ENCODE measurements around the gene PEPD.

PEPD gene

DNA sequence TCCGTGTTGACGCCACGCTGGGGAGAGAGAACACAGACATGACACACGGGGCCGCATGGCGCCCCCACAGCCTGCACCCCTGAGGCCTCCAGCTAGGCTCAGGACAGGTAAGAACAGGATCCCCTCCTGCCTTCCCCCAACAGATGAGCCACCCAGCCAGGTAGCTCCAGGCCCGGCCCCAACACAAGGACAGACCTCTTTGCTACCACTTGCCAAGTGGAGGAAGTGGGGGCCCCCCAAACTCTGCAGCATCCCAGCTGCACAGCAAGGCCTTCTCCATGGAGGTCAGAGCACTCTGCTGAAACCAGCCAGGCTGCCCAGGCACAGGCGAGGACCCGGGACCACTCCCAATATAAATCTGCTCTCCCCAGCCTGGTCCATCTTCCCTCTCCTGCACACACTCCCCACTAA lies 31.5 kb downstream of the PEPD start:
- TF ChIP-seq GATA3 (IDR thresholded peaks at IDR 0.05; ENCODE audit: low read depth, low read length) (no peak), GATA2 (IDR thresholded peaks at IDR 0.05; ENCODE audit: low read depth, low read length) (no peak)

DNA sequence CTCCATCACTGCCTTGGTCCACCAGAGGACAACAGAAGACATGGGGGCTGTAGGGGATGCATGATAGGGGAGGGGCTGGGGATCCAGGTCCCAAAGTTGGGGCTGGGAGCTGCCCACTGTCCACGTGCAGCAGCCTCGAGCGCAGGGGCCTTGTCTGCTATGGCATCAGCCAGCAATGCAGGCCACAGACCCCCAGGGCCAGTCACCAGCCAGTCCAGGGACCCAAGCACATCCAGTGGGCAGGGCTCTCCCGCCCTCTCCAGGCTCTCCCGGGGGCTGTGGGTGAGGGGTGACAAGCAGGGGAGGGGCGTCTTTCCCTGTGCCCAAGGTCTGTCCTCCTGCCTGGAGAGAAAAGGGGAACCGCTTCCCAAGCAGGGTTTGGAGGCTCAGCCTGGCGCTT lies 32.8 kb downstream of the PEPD start:
- TF ChIP-seq GATA2 (IDR thresholded peaks at IDR 0.05; ENCODE audit: low read depth, low read length) (no peak), GATA3 (IDR thresholded peaks at IDR 0.05; ENCODE audit: low read depth, low read length) (no peak)

DNA sequence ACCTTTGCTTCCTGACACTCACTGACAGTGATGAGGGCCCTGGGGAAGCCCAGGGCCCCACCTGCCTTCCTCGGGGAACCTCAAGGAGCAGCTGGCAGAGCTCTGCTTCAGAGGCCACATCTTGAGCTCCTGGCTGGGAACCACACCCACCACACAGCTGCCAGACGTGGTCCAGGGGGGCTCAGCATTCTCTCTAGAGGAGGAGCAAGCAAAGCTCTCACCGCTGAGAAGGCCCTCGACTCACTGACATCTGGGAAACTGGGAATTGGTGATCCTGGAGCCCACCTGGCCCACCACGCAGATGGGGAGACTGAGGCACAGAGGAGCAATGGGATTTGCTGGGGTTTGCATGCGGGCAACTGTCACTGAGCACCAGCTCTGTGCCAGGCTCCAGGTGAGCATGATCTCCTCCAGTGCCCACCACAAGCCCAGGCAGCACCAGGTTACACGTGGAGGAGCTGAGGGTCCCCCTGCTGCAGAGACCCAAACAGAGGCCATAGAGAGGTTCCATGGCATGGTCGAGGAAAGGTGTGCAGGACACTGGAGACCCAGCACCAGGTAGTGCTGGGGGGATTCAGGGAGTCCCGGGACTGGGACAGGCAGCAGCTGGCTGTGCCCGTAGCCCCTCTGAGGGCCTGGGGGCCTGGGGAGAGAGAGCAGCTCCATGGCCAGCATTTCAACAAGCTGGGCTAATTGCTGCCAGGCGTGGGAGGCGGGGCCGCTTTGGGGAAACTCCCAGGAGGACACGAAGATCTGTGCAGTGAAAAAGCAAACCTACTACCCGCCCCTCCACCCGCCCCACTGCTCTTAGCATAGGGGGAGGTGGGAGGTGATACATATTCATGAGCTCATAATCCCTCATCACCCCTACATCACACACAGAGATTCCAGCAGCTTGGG lies 33.4 kb downstream of the PEPD start:
- TF ChIP-seq GATA3 (IDR thresholded peaks at IDR 0.05; ENCODE audit: low read depth, low read length) (no peak), GATA2 (IDR thresholded peaks at IDR 0.05; ENCODE audit: low read depth, low read length) (no peak)

DNA sequence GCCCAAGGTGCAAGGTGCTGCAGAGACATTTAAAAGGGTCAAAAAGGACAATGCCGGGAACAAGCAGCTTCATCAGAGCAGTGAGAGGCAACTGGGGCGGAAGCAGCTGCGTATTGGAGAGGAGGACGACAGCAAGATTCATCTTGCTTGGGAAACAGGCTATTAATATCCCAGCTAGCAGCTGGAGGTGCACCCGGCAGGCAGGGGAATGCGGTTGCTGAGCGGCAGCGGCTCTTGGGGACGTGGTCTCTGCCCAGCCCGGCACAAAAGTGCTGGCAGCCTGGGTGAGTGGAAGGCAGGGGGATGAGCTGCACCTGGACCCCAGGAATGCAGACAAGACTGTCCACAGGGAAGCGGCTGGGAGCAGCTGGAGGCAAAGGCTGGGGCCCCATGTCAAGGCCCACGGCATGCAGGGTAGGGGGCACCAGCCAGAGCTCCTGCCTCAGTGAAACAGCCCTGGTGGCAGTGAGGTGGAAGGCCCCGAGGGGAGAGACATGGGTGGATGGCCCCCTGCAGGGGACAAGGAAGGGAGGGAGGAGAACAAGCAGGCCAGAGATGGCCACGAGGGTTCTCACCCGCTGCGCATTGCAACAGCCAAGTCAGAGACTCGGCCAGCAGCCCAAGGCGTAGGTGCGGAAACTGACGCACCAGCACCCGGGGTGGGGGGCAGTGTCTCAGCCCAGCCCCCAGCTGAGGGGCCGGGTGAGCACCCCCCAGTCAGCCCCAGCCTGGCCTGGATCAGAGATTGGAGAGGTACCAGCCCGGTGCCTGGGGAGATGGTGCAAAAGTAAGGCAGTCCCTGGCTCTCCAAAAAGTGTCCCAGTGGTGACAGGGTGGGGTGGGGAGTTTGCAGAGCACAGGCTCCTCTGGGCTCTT lies 34.4 kb downstream of the PEPD start:
- TF ChIP-seq GATA2 (IDR thresholded peaks at IDR 0.05; ENCODE audit: low read depth, low read length), result no peak
- no peak for TF ChIP-seq GATA3 (IDR thresholded peaks at IDR 0.05; ENCODE audit: low read depth, low read length)

DNA sequence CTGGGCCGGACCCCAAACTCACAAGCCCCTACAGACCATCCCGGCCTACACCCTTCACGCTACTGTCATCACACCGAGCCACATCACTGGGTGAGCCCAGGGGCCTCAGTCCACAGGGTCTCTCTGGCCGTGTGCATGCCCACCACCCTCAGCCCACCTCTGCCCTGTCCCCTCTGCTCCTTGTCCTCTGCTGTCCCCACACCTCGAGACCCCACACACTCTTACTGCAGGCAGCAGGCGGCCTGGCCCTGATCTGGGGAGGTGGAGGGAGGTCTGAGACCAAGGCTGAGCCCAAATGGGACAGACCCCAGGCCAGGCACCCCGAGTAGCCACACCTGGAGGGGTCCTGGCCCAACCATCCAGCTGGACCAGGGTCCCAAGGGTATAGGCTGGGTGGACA lies 35.2 kb downstream of the PEPD start:
- TF ChIP-seq GATA2 (IDR thresholded peaks at IDR 0.05; ENCODE audit: low read depth, low read length) (no peak), GATA3 (IDR thresholded peaks at IDR 0.05; ENCODE audit: low read depth, low read length) (no peak)

DNA sequence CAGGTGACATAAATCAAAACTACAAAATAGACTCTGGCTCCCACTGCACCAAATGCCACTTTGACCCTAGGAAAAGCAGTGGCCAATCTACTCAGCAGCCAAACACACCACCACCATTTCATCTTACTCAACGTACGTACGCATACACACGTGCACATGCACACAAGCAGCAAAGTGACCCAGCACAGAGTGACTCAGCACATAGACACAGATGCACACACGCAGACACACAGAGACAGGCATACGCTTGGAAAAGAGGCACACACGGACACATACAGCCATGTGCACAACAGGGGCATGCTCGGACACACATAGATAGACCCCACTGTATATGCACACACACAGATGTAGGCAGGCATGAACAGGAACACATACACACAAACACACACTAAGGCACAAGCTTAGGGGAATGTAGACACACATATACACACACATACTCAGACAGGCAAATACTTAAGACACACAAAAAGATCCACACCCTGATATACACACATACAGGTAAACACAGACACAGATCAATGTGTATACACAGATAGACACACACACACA lies 37.3 kb downstream of the PEPD start:
- TF ChIP-seq GATA2 (IDR thresholded peaks at IDR 0.05; ENCODE audit: low read depth, low read length) (no peak), GATA3 (IDR thresholded peaks at IDR 0.05; ENCODE audit: low read depth, low read length) (no peak)

DNA sequence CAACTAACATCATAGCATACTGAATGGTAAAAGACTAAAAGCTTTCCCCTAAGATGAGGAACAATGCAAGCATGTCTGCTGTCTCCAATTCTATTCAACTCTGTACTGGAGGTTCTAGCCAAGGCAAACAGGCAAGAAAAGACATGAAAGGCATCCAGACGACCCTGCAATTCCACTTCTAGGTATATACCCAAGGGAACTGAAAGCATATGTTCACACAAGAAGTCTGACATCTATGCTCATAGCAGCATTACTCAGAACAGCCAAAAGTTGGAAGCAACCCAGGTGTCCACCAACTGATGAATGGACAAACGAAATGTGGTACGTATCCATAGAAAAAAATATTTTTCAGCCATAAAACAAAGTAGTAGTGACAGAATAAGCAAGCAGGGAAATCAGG lies 39.1 kb downstream of the PEPD start:
- TF ChIP-seq GATA3 (IDR thresholded peaks at IDR 0.05; ENCODE audit: low read depth, low read length) (no peak), GATA2 (IDR thresholded peaks at IDR 0.05; ENCODE audit: low read depth, low read length) (no peak)

DNA sequence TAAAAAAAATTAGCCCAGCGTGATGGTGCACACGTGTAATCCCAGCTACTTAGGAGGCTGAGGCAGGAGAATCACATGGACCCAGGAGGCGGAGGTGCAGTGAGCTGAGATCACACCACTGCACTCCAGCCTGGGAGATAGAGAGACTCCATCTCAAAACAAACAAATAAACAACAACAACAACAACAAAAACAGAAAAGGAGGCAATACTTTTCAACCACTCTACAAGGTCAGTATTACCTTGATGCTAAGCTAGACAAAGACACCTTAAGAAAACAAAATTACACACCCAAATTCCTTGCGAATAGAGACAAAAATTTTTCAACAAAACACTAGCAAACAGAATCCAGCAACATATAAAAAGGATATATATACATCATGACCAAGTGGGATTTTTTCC lies 39.7 kb downstream of the PEPD start:
- TF ChIP-seq GATA2 (IDR thresholded peaks at IDR 0.05; ENCODE audit: low read depth, low read length), result no peak
- TF ChIP-seq GATA3 (IDR thresholded peaks at IDR 0.05; ENCODE audit: low read depth, low read length), result no peak

DNA sequence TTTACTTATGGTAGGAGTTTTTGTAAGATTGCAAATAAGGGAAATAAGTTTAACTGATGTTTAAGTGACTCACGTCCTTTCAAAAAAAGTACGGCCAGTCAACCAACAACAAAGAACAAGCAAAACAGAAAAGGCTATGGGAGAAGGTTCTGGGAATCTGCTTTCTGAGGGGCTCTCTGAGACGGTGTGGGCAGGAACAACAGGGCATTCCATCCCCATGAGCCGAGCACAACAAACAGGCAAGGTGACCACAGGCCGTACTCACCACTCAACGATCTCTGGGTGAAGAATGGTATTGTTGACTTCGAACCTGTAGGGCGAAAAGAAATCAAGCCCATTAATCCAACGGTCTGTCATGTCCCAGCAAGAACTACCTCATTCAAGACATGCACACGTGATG lies 43.8 kb downstream of the PEPD start:
- TF ChIP-seq GATA3 (IDR thresholded peaks at IDR 0.05; ENCODE audit: low read depth, low read length), result no peak
- TF ChIP-seq GATA2 (IDR thresholded peaks at IDR 0.05; ENCODE audit: low read depth, low read length), result no peak

DNA sequence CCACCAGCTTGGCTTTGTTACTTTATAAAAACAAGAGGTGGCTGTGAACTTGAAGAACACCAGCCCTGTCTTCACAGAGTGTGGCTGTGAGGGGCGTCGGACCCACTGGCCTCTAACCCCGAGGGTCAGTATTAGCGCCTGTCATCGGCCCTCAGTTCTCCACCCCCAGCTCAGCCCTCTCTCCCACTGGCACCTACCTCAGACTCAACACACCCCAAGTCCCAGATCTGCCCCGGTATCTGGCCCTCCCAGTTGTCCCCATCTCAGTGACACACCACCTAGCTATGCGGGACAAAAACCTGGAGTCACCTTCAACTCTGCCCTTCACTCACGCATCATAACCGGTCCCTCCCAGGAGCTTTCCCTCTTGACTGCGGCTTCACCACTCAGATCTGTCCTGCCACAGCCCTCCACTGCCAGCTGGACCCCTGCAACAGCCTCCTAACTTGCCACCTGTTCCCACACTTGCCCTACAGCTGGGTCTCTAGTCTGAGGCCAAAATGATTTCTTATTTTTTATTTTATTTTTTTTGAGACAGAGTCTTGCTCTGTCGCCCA lies 45.4 kb downstream of the PEPD start:
- no peak for TF ChIP-seq GATA2 (IDR thresholded peaks at IDR 0.05; ENCODE audit: low read depth, low read length)
- no peak for TF ChIP-seq GATA3 (IDR thresholded peaks at IDR 0.05; ENCODE audit: low read depth, low read length)

DNA sequence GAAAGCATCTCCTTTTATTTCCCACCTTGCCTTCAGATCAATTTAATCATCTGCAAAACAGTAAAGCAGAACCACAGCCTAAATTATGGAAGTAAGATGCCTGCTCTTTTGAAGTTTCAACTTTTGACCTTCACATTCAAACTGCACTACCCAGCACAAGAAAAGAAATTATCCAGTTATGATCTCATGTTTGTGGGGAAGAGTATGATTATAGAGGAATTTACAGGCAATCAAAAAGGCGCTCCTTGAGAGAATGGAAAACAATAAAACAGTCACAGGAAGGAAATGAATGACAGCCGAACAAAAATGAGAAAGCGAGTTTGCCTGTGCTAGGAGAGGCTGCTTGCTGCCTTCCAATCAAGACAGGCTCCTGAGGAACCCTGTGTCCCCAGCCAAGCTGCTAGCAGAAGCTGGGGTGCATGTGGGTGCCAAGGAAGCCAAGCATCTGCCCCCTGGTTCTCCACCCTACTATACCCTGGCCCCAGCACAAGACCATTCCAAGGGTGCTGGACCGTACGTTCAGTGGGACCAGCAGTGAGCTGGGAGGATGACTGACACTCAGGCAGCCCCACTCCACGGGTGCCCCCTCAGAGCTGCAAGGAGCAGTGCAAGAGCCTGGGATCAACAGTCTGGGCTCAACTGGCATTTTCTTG lies 47.8 kb downstream of the PEPD start:
- TF ChIP-seq GATA2 (IDR thresholded peaks at IDR 0.05; ENCODE audit: low read depth, low read length) (no peak), GATA3 (IDR thresholded peaks at IDR 0.05; ENCODE audit: low read depth, low read length) (no peak)

DNA sequence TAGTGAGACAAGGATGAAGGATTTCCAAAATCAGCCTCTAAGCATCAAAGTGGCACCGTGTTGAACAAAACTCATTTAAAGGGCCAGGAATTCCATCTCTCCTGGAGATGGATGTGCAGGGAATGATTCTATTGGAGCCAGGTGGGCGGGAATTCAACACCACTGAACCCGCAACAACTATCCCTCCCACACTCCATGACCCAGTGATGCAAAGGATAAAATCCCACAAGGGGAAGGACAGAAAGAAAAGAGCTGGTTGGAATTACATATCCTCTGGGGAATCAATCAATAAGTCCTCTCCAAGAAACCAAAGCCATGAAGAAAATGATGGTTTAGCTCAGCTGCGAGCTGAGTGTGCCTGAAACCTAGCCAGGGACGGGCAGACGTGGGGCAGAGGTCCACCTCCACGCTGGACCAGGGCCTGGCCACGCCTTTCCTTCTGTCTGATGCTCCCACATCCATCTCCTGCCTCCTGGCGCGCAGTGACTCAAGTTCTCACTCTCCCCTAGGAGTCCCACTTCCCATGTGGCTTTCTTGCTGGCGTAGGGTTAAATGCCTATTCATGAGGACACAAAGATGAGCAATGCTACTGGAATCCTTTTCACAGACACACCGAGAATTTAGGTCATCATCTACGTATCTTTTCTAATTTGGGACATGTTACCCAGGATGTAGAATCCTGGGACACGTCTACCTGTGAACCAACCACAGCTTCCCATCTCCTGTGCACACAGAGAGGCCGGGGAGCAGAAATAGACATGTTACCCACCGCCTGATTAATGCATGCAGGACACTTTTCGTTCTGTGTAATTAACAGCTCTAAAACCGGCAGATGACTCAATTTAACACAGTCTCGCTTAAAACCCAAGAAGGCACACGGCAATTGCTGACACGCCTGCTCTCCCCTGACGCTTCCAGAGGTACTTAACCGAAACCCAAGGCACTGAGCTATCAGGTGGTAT lies 48.6 kb downstream of the PEPD start:
- TF ChIP-seq GATA2 (IDR thresholded peaks at IDR 0.05; ENCODE audit: low read depth, low read length), result no peak
- TF ChIP-seq GATA3 (IDR thresholded peaks at IDR 0.05; ENCODE audit: low read depth, low read length), result no peak

DNA sequence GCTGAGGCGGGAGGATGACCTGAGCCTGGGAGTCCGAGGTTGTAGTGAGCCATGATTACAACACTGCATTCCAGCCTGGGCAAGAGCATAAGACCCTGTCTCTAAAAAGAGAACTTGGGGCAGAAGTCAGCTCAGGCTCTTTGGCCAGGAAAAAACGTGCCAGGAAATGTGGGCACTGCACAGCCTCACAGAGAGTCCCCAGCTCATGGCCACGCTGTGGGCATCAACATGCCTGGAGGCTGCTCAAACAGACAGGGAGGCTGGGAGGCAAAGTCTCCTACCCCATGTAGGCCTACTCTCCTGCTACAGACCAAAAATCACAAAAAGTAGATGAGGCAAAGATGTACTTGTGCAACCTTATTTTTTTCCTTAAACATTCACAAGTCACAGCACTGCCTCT lies 49.4 kb downstream of the PEPD start:
- TF ChIP-seq GATA2 (IDR thresholded peaks at IDR 0.05; ENCODE audit: low read depth, low read length), result no peak
- no peak for TF ChIP-seq GATA3 (IDR thresholded peaks at IDR 0.05; ENCODE audit: low read depth, low read length)

All from SH-SY5Y (cell line).